KOPT-K1 (cell line): ENCODE measurements around the gene ADNP.

Source experiments
- H3K27ac ChIP-seq: fragments of 200-600 bp; sonication (generic); 2 replicates; pipeline ENCODE4 v1.5.1; 2016; ENCODE audit warnings: antibody characterized with exemption, mild to moderate bottlenecking, low read depth, low read length; ENCODE audit not compliant: poor library complexity, severe bottlenecking
- H3K36me3 ChIP-seq: fragments of 200-600 bp; sonication (generic); 2 replicates; pipeline ENCODE4 v1.5.1; 2017; ENCODE audit warnings: antibody characterized with exemption, mild to moderate bottlenecking, low read length, moderate library complexity; ENCODE audit not compliant: insufficient read depth
- H3K9me3 ChIP-seq: fragments of 200-600 bp; sonication (generic); 2 replicates; pipeline ENCODE4 v1.5.1; 2017; ENCODE audit warnings: antibody characterized with exemption, low read length, mild to moderate bottlenecking; ENCODE audit not compliant: insufficient read depth, poor library complexity, severe bottlenecking

Gene ADNP

DNA sequence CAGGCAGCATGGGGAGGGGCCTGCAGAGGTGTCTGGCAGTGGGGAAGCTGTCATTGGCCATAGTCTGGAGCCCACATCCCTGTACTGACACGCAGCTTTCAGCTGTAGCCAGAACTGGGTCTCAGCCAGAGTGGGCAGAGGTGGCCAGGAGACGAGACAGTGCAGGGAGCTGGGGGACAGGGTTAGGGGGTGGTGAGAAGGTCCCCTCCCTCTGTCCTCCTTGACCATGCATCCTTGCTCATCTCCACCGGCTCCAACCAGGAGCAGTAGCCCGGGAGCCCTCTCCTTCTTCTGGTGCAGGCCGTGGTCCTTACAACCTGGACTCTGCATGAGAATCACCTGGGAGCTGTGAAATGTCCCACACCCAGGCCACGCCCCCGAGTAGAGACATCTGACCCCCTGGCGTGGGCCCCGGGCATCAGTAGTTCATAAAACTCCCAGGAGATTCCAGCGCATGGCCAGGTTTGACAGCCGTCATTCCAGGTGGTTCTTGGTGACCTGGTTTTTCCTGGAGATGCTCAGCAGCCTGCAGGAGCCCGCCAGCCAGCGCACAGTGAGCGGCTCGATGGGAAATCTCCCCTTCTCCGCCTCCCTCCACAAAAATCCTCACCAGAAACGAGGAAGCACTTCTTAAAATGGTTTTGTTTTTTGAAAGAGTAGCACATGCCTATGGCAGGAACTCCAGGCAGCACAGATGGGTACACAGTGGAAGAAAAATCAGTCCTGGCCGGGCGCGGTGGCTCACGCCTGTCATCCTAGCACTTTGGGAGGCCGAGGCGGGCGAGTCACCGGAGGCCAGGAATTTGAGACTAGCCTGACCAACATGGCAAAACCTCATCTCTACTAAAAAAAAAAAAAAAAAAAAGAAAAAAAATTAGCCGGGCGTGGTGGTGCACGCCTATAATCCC lies 56.2 kb downstream of the ADNP start:
- Histone ChIP-seq H3K9me3 (no peaks in the 10 kb centered on the region), H3K36me3 (no peaks in the 10 kb centered on the region), H3K27ac (no peak overlapping the region)

DNA sequence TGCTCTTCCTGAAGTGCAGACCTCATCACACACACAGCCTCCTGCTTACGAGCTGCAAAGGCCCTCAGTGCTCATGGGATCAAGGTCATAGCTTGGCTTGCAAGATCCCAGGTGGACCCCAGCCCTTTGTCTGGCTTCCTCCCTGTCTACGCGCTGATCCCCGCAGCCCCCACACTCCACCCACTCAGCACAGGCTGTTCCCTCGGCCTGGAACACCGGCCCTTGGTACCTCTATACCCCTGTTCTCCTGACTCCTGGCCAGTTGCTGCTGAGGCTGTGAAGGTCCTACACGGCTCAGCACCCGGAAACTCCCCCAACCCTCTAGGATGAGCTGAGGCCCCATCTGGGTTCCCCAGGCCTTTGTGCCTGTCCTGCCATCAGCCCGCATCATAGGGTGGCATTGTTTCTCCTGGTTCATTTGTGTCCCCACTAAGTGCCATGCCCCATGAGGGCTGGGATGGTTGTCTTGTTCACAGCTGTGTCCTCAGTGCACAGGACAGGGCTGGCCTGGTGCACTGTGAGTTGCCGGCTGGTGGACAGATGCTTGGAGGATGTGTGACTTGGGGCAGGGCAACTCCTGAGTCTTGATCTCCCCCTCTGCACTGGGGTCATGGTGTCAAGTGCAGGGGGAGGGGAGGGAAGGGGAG lies 57.0 kb downstream of the ADNP start:
- H3K36me3 ChIP-seq = no peaks in the 10 kb centered on the region
- no peaks in the 10 kb centered on the region for H3K9me3 ChIP-seq
- H3K27ac ChIP-seq = no peak overlapping the region

DNA sequence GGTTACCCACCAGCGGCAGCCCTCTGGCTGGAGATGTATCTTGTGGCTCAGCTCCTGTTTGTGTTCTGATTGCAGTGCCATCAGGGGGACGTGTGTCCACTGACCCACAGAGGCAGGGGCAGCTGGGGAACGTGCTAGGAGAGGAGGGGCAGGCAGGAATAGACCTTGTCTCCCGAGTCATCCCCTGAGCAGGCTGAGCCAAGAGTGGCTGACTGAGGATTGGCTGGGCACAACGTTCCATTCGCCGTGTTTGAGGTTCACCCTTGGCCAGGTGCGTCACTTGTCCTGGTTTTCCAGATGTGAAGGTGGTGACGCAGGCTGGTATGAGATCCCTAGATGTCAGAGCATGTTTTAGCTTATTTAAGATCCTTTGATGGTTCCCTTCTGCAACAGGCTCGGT lies 57.7 kb downstream of the ADNP start:
- no peaks in the 10 kb centered on the region for H3K9me3 ChIP-seq
- H3K36me3 ChIP-seq = no peaks in the 10 kb centered on the region
- no peak overlapping the region for H3K27ac ChIP-seq

DNA sequence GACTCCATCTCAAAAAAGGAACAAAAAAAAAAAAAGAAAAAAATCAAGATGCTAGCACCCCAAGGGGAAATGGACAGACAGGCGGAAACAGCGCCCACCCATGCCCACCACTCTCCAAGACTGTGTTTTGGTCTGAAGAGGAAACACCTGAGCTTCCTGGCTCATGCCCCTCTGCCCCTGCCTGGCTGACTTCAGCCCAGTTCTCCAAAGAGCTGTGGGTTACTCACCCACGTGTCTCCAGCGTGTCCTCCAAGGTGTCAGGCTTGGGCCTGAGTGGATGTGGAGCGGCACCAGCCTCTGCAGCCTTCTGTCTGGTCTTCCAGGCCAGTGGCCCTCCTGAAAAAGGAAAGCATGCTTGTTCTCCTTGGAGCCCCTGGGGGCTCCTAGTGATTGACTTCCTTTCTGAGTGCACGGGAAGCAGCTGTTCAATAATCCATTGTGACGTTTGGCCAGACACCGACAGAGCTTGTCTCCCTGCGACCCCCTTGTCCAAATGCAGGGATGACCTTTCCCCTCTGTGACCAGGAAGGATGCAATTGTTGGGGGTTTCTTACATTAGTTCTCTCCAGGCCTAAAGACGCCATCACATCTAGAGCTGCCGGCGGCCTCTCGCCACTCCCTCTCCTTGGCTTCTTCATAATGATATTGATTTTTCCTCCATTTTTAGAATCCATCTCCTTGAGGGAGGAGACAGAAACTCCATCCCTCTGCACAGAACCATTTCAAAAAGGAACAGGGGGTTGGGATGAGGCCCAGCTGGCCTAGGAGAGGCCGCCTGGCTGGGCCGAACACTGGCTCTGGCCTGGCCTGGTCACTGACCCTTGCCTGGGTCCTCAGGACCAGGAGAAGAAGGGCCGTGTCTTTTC lies 58.4 kb downstream of the ADNP start:
- H3K27ac ChIP-seq = no peak overlapping the region
- H3K9me3 ChIP-seq = no peaks in the 10 kb centered on the region
- H3K36me3 ChIP-seq = no peaks in the 10 kb centered on the region

DNA sequence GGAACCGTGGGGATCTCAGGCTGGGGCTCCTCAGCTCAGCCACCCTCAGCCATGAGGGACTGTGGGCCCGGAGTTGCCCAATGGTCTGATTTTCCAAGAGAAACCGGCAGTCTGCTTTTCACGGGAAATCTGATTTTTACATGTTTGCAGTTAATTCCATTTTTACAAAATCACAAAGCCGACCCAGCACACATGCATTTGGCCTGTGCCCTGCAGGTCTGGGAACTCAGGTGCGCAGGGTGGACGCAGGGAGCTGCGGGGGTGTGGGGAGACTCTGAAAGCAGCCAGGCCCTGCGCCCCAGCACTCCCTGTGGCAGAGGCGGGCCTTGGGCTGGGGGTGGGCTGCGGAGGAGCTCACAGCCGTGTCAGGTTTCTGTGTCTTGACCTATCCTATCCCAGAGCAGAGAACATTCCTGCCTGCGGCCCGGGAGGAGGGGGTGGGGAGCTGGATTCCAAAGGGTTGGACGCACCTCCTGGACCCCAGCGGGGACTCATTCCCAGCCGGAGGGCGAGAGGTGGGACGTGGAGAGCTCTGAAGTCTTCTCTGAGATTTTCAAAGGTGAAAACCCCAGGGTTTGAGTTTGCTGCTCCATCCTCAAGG lies 60.6 kb downstream of the ADNP start:
- no peaks in the 10 kb centered on the region for H3K9me3 ChIP-seq

DNA sequence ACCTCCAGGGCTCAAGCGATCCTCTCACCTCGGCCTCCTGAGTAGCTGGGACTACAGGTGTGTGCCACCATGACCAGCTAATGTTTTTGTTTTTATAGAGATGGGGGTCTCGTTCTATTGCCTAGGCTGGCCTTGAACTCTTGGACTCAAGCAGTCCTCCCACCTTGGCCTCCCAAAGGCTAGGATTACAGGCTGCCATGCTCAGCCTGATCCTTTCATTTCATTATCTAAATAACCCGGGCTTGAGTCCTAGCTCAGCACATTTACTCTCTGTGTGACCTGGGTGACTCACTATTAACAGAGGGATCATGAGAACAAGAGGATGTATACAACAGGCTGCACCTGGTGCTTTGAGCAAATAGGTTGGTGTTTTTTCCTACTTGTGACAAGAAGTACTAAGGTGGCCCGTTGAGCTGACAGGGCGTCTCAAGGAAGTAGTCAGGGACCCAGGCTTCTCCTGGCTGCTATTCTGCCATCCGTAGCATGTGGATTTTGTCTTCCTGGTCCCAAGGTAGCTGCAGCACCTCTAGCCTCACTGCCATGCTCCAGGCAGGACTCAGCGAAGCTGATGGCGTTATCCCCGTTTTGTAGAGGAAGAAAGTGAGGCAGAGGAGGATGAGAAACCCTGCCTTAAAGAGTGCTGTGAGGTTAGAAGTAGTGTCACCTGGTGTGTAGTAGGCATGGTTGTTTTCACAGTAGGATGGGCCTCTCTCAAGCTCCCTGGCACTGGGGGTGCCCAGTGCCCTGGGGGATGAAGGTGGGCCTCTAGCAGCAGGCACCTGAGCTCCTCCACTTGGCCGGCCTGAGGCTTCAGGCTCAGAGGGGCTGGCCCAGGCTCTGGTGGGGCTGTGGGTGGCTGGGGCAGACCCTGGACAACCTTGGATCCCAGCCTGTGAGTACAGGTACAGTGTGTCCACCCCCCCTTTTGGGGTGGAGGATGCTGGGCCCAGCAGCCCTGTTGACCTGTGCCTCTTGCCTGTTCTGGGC lies 62.4 kb downstream of the ADNP start:
- no peaks in the 10 kb centered on the region for H3K36me3 ChIP-seq
- no peaks in the 10 kb centered on the region for H3K9me3 ChIP-seq
- no peak overlapping the region for H3K27ac ChIP-seq

More for the DNA sequence above, 60.6 kb downstream of the ADNP start:
- no peak overlapping the region for H3K27ac ChIP-seq
- no peaks in the 10 kb centered on the region for H3K36me3 ChIP-seq

DNA sequence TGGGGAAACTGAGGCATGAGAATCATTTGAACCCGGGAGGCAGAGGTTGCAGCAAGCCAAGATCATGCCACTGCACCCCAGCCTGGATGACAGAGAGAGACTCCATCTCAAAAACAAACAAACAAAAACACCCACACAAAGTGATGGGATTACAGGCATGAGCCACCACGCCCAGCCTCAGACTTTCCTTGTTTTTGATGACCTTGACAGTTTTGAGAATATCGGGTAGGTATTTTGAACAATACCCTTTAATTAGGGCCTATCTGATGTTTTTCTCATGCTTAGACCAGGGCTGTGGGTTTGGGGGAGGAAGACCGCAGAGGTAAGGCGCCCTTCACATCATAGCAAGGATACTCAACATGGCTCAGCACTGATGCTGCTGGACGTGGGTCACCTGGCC lies 63.4 kb downstream of the ADNP start:
- Histone ChIP-seq H3K36me3 (no peaks in the 10 kb centered on the region), H3K9me3 (no peaks in the 10 kb centered on the region), H3K27ac (no peak overlapping the region)

DNA sequence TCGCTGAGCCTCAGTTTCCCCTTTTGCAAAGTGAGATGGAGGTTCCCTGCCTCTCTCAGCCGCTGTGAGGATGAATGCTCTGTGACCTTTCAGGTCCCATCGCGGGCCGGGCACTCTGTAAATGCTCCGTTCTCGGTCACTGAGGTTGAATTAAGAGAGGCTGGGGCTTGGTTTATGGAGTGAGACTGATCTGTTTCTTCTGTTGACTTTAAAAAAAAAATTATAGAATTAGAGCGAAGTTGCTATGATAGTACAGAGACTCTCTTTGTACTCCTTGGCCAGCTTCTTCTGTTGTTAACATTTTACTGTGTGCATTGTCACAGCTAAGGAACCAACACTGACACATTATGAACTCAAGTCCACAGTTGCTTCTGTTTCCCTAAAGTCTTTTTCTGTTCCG lies 64.4 kb downstream of the ADNP start:
- no peak overlapping the region for H3K27ac ChIP-seq
- no peaks in the 10 kb centered on the region for H3K9me3 ChIP-seq
- H3K36me3 ChIP-seq = no peaks in the 10 kb centered on the region

DNA sequence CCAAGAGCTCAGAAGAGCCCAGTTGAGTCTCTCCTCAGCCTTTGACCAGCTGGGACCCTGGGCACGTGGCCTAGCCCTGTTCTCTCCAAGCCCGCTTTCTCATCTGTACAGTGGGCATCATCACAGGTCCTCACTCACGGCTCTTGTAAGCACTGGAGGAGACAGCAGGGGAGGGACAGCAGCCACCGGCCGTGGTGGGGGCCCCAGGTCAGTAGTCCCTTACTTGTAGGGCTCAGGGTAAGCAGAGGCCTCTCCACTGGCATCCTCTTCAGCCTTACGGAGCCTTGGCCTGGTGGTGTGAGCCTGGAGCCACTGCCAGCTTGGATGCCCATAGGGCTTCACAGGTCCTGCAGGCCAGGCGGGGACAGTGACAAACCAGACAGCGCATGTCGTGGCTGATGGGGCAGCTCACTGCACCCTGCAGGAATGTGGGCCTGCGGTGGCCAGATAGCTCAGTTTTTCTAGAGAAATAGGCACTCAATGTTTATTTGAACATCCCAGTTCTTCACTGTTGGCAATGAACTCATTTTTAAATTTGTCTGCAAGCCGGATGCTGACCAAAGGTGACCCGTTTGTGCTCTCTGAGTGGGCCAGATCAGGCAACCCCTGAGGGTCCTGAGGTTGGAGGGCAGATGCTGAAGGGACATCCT lies 65.1 kb downstream of the ADNP start:
- H3K9me3 ChIP-seq = no peaks in the 10 kb centered on the region
- H3K27ac ChIP-seq = no peak overlapping the region
- no peaks in the 10 kb centered on the region for H3K36me3 ChIP-seq

DNA sequence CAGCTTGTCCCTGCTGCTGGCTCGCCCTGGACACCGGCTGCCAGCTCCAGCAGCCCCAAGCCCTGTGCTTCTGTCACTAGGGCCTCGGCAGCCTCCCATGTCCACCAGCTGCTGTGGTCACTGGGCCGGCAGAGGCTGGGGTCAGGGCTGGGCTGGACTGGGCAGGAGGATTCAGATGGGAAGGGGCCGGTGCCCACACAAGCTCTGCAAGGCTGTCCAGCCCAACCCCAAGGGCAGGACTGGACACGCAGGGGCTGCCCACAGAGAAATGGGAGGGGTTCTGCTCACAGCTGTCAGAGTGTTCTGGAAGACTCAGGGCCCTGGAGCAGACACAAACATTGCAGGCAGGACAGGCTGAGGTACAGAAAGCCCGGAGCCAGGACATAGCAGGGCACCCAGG lies 65.6 kb downstream of the ADNP start:
- Histone ChIP-seq H3K27ac (no peak overlapping the region), H3K36me3 (no peaks in the 10 kb centered on the region), H3K9me3 (no peaks in the 10 kb centered on the region)

DNA sequence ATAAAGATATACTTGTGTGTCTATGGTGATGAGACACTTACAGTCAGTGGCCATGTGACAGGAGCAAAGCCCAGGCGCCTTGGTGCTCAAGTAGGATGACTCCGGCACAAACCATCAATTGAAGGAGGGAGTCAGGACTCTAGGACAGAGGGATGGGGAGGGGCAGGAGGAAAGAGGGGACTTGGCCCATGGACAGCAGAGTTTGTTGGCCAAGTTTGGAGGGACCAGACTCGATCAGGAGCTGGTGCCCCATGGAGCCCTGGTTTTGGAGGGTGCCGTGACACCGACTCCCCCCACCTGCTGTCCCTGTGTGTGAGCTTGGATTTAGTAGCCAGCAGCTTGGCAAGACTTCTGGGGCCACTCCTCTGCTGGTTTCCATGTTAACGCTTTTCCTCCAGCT lies 66.1 kb downstream of the ADNP start:
- Histone ChIP-seq H3K36me3 (no peaks in the 10 kb centered on the region), H3K9me3 (no peaks in the 10 kb centered on the region), H3K27ac (no peak overlapping the region)

DNA sequence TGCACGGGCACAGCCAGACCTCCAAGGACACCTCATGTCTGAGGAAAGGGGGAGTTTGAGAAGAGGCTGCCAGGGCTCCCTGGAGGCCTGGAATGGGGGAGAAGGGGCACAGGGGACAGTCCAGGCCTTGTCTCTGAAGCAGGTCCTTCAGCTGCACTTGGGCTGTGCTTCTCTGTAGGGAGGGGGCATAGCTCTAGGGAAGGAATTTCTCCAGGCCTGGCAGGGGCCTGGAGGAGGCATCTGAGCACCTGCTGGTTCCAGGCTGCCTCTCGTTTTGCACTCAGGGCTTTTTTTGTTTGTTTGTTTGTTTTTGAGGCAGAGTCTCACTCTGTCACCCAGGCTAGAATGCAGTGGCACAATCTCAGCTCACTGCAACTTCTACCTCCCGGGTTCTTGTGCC lies 68.7 kb downstream of the ADNP start:
- Histone ChIP-seq H3K9me3 (no peaks in the 10 kb centered on the region), H3K27ac (no peak overlapping the region), H3K36me3 (no peaks in the 10 kb centered on the region)

DNA sequence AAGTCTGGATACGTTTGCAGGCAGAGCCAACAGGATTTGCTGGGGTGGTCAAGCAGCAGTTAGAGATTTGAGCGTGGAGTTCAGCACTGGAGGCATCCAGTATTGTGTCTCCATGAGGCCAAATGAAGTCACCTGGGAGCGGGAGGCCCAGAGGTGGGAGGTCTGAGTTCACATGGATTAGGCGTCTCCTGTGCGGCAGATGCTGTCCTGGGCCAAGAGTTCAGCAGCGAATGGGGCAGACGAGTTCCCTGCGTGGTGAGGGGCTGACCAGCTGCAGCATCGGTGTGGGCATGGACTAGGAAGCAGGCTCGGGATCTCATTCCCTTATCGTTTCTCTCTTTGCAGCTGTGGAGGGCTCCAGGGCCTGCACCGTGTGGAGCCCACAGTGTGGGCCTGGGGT lies 70.2 kb downstream of the ADNP start:
- Histone ChIP-seq H3K9me3 (no peaks in the 10 kb centered on the region), H3K27ac (no peak overlapping the region), H3K36me3 (no peaks in the 10 kb centered on the region)
